Measurements from ENCODE around the gene CAMKMT. TPM values are rescaled to one million over a fixed set of nuclear protein-coding genes. Genes with fewer than 3 reads are reported as not detected.

Gene CAMKMT
- total RNA-seq, 4 donors from 2014 or later, result 4.5 to 57.9 (median 15.4) TPM

- in situ Hi-C loops (cut with MboI; ENCODE audit: low pct_ligation_motif_present in 1 of 4, low pct_unique_long_range_greater_than_20kb in 1 of 4, low sequenced_read_pairs in 3 of 4) (no loop called here), intact Hi-C loops (cut with DNase I; ENCODE audit: low total_unique reads) (no loop called here)
- H3K27ac ChIP-seq, result no peak overlapping the region
- 98 to 100% methylated on average over 2 of the region's 2 CpGs for WGBS, 2 donors (ENCODE audit: low coverage in 1 of 2)
- TF ChIP-seq POLR2AphosphoS5 (IDR thresholded peaks at IDR 0.05) (no peak), POLR2A (IDR thresholded peaks at IDR 0.05) (no peak), CTCF (IDR thresholded peaks at IDR 0.05) (no peak), EP300 (IDR thresholded peaks at IDR 0.05; ENCODE audit: low read depth) (no peak)
- no peaks in the 10 kb centered on the region for H3K4me1 ChIP-seq
- no peaks in the 10 kb centered on the region for H3K27me3 ChIP-seq
- H3K4me3 ChIP-seq, result no peak overlapping the region
- H3K9me3 ChIP-seq, result no peaks in the 10 kb centered on the region
- no peaks in the 10 kb centered on the region for H3K36me3 ChIP-seq
- no peak for DNase-seq
These were observed 148.5 kb downstream of the CAMKMT start for GRCh38 chr2:44510246-44510645.

- H3K4me3 ChIP-seq, result no peak overlapping the region
- H3K36me3 ChIP-seq, result no peaks in the 10 kb centered on the region
- H3K27ac ChIP-seq, result no peak overlapping the region
- in situ Hi-C loops (cut with MboI; ENCODE audit: low pct_ligation_motif_present in 1 of 4, low pct_unique_long_range_greater_than_20kb in 1 of 4, low sequenced_read_pairs in 3 of 4) (no loop called here), intact Hi-C loops (cut with DNase I; ENCODE audit: low total_unique reads) (no loop called here)
- H3K4me1 ChIP-seq, result no peaks in the 10 kb centered on the region
- no peaks in the 10 kb centered on the region for H3K27me3 ChIP-seq
- no peak for TF ChIP-seq CTCF (IDR thresholded peaks at IDR 0.05)
- no peak for TF ChIP-seq POLR2A (IDR thresholded peaks at IDR 0.05)
- no peak for TF ChIP-seq POLR2AphosphoS5 (IDR thresholded peaks at IDR 0.05)
- TF ChIP-seq EP300 (IDR thresholded peaks at IDR 0.05; ENCODE audit: low read depth), result no peak
- no peaks in the 10 kb centered on the region for H3K9me3 ChIP-seq
- whole genome bisulfite sequencing, 2 donors (ENCODE audit: low coverage in 1 of 2), result 63 to 64% methylated on average over 1 of the region's 1 CpG
- no peak for DNase-seq
These were observed 153.7 kb downstream of the CAMKMT start for GRCh38 chr2:44515416-44515815.

- TF ChIP-seq POLR2A (IDR thresholded peaks at IDR 0.05) (no peak), CTCF (IDR thresholded peaks at IDR 0.05) (no peak), POLR2AphosphoS5 (IDR thresholded peaks at IDR 0.05) (no peak), EP300 (IDR thresholded peaks at IDR 0.05; ENCODE audit: low read depth) (no peak)
- no peaks in the 10 kb centered on the region for H3K36me3 ChIP-seq
- intact Hi-C loops (cut with DNase I; ENCODE audit: low total_unique reads), result no loop called here
- DNase-seq, result no peak
- no peak overlapping the region for H3K27ac ChIP-seq
- H3K4me1 ChIP-seq, result no peaks in the 10 kb centered on the region
- peaks cover 10% of the 10 kb centered on the region in 2 donors for H3K9me3 ChIP-seq
- H3K27me3 ChIP-seq, result no peaks in the 10 kb centered on the region
- no peak overlapping the region for H3K4me3 ChIP-seq
- 97 to 100% methylated on average over 1 of the region's 1 CpG for WGBS, 2 donors (ENCODE audit: low coverage in 1 of 2)
- in situ Hi-C loops (cut with MboI; ENCODE audit: low pct_ligation_motif_present in 1 of 4, low pct_unique_long_range_greater_than_20kb in 1 of 4, low sequenced_read_pairs in 3 of 4), result no loop called here
These were observed 157.3 kb downstream of the CAMKMT start for GRCh38 chr2:44519026-44519425.

GRCh38 chr2:44522846-44523245 is 161.1 kb downstream of the CAMKMT start:
- Histone ChIP-seq H3K4me3 (no peak overlapping the region), H3K27ac (no peak overlapping the region), H3K36me3 (no peaks in the 10 kb centered on the region), H3K9me3 (peaks cover 10% of the 10 kb centered on the region in 2 donors), H3K4me1 (no peaks in the 10 kb centered on the region), H3K27me3 (no peaks in the 10 kb centered on the region)
- intact Hi-C loops (cut with DNase I; ENCODE audit: low total_unique reads) (no loop called here), in situ Hi-C loops (cut with MboI; ENCODE audit: low pct_ligation_motif_present in 1 of 4, low pct_unique_long_range_greater_than_20kb in 1 of 4, low sequenced_read_pairs in 3 of 4) (no loop called here)
- DNase-seq, result no peak
- TF ChIP-seq POLR2AphosphoS5 (IDR thresholded peaks at IDR 0.05) (no peak), CTCF (IDR thresholded peaks at IDR 0.05) (no peak), POLR2A (IDR thresholded peaks at IDR 0.05) (no peak), EP300 (IDR thresholded peaks at IDR 0.05; ENCODE audit: low read depth) (no peak)

Data from transverse colon (tissue), 4 donors.